HL-60 (cell line): Measurements from ENCODE around the gene IL17C.

Source experiments
- SPI1 ChIP-seq: IDR thresholded peaks from 2 replicates; pipeline ENCODE4 v1.6.1; 2012; ENCODE audit warnings: low read depth, mild to moderate bottlenecking, borderline replicate concordance
- TF ChIP-seq, protein P1 (sequence below): IDR thresholded peaks from one replicate; pipeline ENCODE4 v1.5.1; 2011; ENCODE audit warnings: low read length, control low read depth, inconsistent platforms; ENCODE audit not compliant: insufficient read depth

DNA sequence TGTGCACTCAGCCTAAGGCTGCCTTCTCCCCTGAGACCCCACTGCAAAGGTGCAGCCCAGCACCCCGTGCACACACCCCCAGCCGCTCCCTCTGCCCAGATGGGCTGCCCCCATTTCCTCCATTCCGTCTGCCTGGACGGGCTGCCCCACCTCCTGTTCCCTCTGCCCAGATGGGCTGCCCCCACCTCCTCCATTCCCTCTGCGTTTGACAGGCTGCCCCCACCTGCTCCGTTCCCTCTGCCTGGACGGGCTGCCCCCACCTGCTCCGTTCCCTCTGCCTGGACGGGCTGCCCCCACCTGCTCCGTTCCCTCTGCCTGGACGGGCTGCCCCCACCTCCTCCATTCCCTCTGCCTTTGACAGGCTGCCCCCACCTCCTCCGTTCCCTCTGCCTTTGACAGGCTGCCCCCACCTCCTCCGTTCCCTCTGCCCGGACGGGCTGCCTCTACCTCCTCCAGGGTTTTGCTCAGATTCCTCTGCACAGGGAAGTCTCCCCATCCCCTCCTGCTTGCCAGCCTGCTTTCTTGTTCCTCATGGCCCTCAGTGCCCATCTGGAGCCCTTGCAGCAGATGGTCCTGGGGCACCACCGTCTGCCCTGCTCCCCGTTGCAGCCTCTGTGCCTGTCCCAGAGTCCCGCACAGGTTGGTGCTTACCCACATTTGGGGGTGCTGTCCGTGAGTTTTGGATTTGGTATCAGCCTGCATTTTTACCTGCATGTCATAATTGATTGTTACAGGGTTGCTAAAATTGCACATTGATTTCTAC, 23.4 kb upstream of the IL17C start:
- no peak for TF ChIP-seq SPI1
- TF ChIP-seq, protein P1, sequence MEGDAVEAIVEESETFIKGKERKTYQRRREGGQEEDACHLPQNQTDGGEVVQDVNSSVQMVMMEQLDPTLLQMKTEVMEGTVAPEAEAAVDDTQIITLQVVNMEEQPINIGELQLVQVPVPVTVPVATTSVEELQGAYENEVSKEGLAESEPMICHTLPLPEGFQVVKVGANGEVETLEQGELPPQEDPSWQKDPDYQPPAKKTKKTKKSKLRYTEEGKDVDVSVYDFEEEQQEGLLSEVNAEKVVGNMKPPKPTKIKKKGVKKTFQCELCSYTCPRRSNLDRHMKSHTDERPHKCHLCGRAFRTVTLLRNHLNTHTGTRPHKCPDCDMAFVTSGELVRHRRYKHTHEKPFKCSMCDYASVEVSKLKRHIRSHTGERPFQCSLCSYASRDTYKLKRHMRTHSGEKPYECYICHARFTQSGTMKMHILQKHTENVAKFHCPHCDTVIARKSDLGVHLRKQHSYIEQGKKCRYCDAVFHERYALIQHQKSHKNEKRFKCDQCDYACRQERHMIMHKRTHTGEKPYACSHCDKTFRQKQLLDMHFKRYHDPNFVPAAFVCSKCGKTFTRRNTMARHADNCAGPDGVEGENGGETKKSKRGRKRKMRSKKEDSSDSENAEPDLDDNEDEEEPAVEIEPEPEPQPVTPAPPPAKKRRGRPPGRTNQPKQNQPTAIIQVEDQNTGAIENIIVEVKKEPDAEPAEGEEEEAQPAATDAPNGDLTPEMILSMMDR: no peak
